NB4 (cell line): ENCODE data around the gene CEP85.

ENCODE experiments used
- MYC ChIP-seq: IDR thresholded peaks from 2 replicates; pipeline ENCODE4 v1.6.1; 2011; ENCODE audit warnings: low read depth, low read length
- POLR2A ChIP-seq: IDR thresholded peaks from 2 replicates; pipeline ENCODE4 v1.6.1; 2011; ENCODE audit warnings: mild to moderate bottlenecking; ENCODE audit not compliant: insufficient read length; ENCODE audit errors: extremely low read depth
- TF ChIP-seq, protein P1 (sequence below): IDR thresholded peaks from one replicate; pipeline ENCODE4 v1.5.1; 2012; ENCODE audit warnings: low read depth, low read length
- TF ChIP-seq, protein P2 (sequence below): IDR thresholded peaks from 2 replicates; pipeline ENCODE4 v1.6.1; 2011; ENCODE audit warnings: low read depth, low read length

DNA sequence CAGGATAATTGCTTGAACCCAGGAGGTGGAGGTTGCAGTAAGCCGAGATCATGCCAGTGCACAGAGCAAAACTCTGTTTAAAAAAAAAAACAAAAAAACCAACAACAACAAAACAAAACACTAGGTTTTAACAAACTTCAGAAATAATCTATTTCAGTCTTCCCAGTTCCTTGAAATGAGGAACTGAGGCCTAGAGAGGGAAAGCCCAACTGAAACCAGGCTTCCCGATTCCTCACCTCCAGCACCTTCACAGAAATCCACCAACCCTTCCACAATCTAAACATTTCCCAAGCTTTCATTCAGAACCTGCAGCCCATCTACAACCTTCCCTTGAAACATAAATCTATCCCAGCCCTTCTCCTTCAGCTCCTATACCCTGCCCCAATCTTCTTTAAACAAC, 83.1 kb downstream of the CEP85 start:
- TF ChIP-seq POLR2A (no peak), MYC (no peak)
- TF ChIP-seq, protein P1, sequence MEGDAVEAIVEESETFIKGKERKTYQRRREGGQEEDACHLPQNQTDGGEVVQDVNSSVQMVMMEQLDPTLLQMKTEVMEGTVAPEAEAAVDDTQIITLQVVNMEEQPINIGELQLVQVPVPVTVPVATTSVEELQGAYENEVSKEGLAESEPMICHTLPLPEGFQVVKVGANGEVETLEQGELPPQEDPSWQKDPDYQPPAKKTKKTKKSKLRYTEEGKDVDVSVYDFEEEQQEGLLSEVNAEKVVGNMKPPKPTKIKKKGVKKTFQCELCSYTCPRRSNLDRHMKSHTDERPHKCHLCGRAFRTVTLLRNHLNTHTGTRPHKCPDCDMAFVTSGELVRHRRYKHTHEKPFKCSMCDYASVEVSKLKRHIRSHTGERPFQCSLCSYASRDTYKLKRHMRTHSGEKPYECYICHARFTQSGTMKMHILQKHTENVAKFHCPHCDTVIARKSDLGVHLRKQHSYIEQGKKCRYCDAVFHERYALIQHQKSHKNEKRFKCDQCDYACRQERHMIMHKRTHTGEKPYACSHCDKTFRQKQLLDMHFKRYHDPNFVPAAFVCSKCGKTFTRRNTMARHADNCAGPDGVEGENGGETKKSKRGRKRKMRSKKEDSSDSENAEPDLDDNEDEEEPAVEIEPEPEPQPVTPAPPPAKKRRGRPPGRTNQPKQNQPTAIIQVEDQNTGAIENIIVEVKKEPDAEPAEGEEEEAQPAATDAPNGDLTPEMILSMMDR, result no peak
- TF ChIP-seq, protein P2, sequence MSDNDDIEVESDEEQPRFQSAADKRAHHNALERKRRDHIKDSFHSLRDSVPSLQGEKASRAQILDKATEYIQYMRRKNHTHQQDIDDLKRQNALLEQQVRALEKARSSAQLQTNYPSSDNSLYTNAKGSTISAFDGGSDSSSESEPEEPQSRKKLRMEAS, result no peak
